Measurements from ENCODE around the gene BFSP2. TPM values are rescaled to one million over a fixed set of nuclear protein-coding genes. Genes with fewer than 3 reads are reported as not detected.

BFSP2 gene
- total and polyA plus RNA-seq, 2 donors (not counting 1 experiment from before 2014, with no cell fraction given), result 0.60 to 1.6 TPM

GRCh38 chr3:133488785-133489367, 89.0 kb downstream of the BFSP2 start:
- ATAC-seq (ENCODE audit: low read depth) (no peak), DNase-seq (no peak)
- TF ChIP-seq CTCF (IDR thresholded peaks at IDR 0.05) (no peak), EZH2 (IDR thresholded peaks at IDR 0.05; ENCODE audit: borderline replicate concordance, insufficient read depth, low read depth, low read length, poor library complexity, severe bottlenecking) (no peak)
- Histone ChIP-seq H3K4me3 (ENCODE audit: control extremely low read depth in 1 of 5, extremely low read depth in 1 of 5, insufficient read depth in 1 of 5, low read depth in 2 of 5, low read length in 4 of 5) (no peak overlapping the region), H3K36me3 (replicated peaks in 1 of 2; ENCODE audit: control extremely low read depth in 1 of 2, control insufficient read depth in 1 of 2, extremely low read depth in 1 of 2, insufficient read depth in 2 of 2, low read length in 1 of 2) (no peaks in the 10 kb centered on the region), H3K9ac (ENCODE audit: low read length) (no peak overlapping the region), H4K20me1 (ENCODE audit: control insufficient read depth, insufficient read depth, low read length, poor library complexity, severe bottlenecking) (no peaks in the 10 kb centered on the region), H3K27me3 (replicated peaks in 1 of 4; ENCODE audit: control extremely low read depth in 1 of 4, control insufficient read depth in 3 of 4, insufficient read depth in 4 of 4, low read length in 3 of 4) (no peaks in the 10 kb centered on the region), H3K79me2 (ENCODE audit: control insufficient read depth, insufficient read depth, low read length) (no peaks in the 10 kb centered on the region), H3K4me1 (ENCODE audit: control insufficient read depth in 2 of 2, insufficient read depth in 2 of 2, low read length in 2 of 2) (peaks cover 24 to 37% of the 10 kb centered on the region in 2 donors), H3K9me3 (ENCODE audit: control extremely low read depth in 1 of 3, control insufficient read depth in 2 of 3, insufficient read depth in 1 of 3, low read length in 2 of 3) (peaks cover 0 to 15% (median 9%) of the 10 kb centered on the region in 3 donors), H3K4me2 (replicated peaks; ENCODE audit: low read depth, low read length, poor library complexity, severe bottlenecking) (no peak overlapping the region), H3K27ac (ENCODE audit: low read length in 2 of 2) (no peak overlapping the region), H2AFZ (ENCODE audit: insufficient read depth, low read depth, low read length, poor library complexity, severe bottlenecking) (no peak overlapping the region)
- intact Hi-C loops (cut with micrococcal nuclease), result no loop called here
- ChIA-PET POLR2A (no interaction called here), CTCF (interaction anchor here (0.7 to 9.6 kb wide), 17 partner anchors 9 to 157 kb away, joined by 3 to 82 read pairs (median 4); partner anchors contain the start of gene CDV3)
- no peaks in the 10 kb centered on the region for H3K27me3 Mint-ChIP-seq
- H3K9me3 Mint-ChIP-seq (ENCODE audit: insufficient read depth), result peaks cover 2% of the 10 kb centered on the region
- H3K27ac Mint-ChIP-seq, result no peak overlapping the region
- H3K4me1 Mint-ChIP-seq, result peaks cover 48% of the 10 kb centered on the region
- 83% methylated on average over 1 of the region's 3 CpGs for WGBS (ENCODE audit: insufficient coverage)
- no peak overlapping the region for H3K4me3 Mint-ChIP-seq

GRCh38 chr3:133489466-133490085, 89.7 kb downstream of the BFSP2 start:
- Histone ChIP-seq H3K9ac (ENCODE audit: low read length) (no peak overlapping the region), H3K4me3 (ENCODE audit: control extremely low read depth in 1 of 5, extremely low read depth in 1 of 5, insufficient read depth in 1 of 5, low read depth in 2 of 5, low read length in 4 of 5) (no peak overlapping the region), H3K36me3 (replicated peaks in 1 of 2; ENCODE audit: control extremely low read depth in 1 of 2, control insufficient read depth in 1 of 2, extremely low read depth in 1 of 2, insufficient read depth in 2 of 2, low read length in 1 of 2) (no peaks in the 10 kb centered on the region), H3K4me1 (ENCODE audit: control insufficient read depth in 2 of 2, insufficient read depth in 2 of 2, low read length in 2 of 2) (peaks cover 24 to 37% of the 10 kb centered on the region in 2 donors), H3K27me3 (replicated peaks in 1 of 4; ENCODE audit: control extremely low read depth in 1 of 4, control insufficient read depth in 3 of 4, insufficient read depth in 4 of 4, low read length in 3 of 4) (no peaks in the 10 kb centered on the region), H3K9me3 (ENCODE audit: control extremely low read depth in 1 of 3, control insufficient read depth in 2 of 3, insufficient read depth in 1 of 3, low read length in 2 of 3) (peaks cover 0 to 15% (median 9%) of the 10 kb centered on the region in 3 donors), H2AFZ (ENCODE audit: insufficient read depth, low read depth, low read length, poor library complexity, severe bottlenecking) (no peak overlapping the region), H4K20me1 (ENCODE audit: control insufficient read depth, insufficient read depth, low read length, poor library complexity, severe bottlenecking) (no peaks in the 10 kb centered on the region), H3K79me2 (ENCODE audit: control insufficient read depth, insufficient read depth, low read length) (no peaks in the 10 kb centered on the region), H3K27ac (ENCODE audit: low read length in 2 of 2) (no peak overlapping the region), H3K4me2 (replicated peaks; ENCODE audit: low read depth, low read length, poor library complexity, severe bottlenecking) (no peak overlapping the region)
- Mint-ChIP-seq H3K27ac (no peak overlapping the region), H3K4me3 (no peak overlapping the region), H3K27me3 (no peaks in the 10 kb centered on the region), H3K4me1 (peaks cover 42% of the 10 kb centered on the region), H3K9me3 (ENCODE audit: insufficient read depth) (peaks cover 2% of the 10 kb centered on the region)
- DNase-seq, result no peak
- CTCF ChIA-PET, result interaction anchor here (0.7 to 9.6 kb wide), 13 partner anchors 9 to 156 kb away, joined by 3 to 82 read pairs (median 6); partner anchors contain the start of gene CDV3
- ATAC-seq (ENCODE audit: low read depth), result no peak
- TF ChIP-seq CTCF (IDR thresholded peaks at IDR 0.05) (no peak), EZH2 (IDR thresholded peaks at IDR 0.05; ENCODE audit: borderline replicate concordance, insufficient read depth, low read depth, low read length, poor library complexity, severe bottlenecking) (no peak)
- WGBS (ENCODE audit: insufficient coverage), result 90% methylated on average over 5 of the region's 5 CpGs
- POLR2A ChIA-PET, result interaction anchor here (1.2 to 2.6 kb wide), 3 partner anchors 14 to 83 kb away, joined by 7 to 13 read pairs (median 10); partner anchors contain the start of gene CDV3
- intact Hi-C loops (cut with micrococcal nuclease), result loop anchor here (2.0 kb wide), 1 partner anchor 23 kb away; no protein-coding TSS in a partner anchor
